NK-92 treated with Interleukin-12 subunit alpha and Interleukin-12 subunit beta, amount 100 ng/mL, for 24 hours (cell line): ENCODE measurements around the gene HS6ST1.
"Not testable (repeated sequence)": the region's sequence is repeated elsewhere in the genome, so short reads cannot be mapped to it uniquely, and the experiment has no call there.

Experiments used
- DNase-seq: peaks from one replicate; lab custom pipeline; 2025; lab: John Stamatoyannopoulos, UW

The HS6ST1 gene

GRCh38 chr2:128321784-128322714 is 3.4 kb upstream of the HS6ST1 start:
- no peak for DNase-seq

- no peak for DNase-seq
Observed at GRCh38 chr2:128320906-128321771, 2.5 kb upstream of the HS6ST1 start.

GRCh38 chr2:128320192-128320905 is 1.7 kb upstream of the HS6ST1 start:
- no peak for DNase-seq

- DNase-seq = no peak
Observed at GRCh38 chr2:128319631-128320191, 1.0 kb upstream of the HS6ST1 start.

- DNase-seq = not testable (repeated sequence)
Observed at GRCh38 chr2:128318245-128318644, 423 bp downstream of the HS6ST1 start.

- DNase-seq = not testable (repeated sequence)
Observed at GRCh38 chr2:128317899-128318225, 806 bp downstream of the HS6ST1 start.

- DNase-seq = no peak
Observed at GRCh38 chr2:128317181-128317898, 1.3 kb downstream of the HS6ST1 start.

- DNase-seq = no peak
Observed at GRCh38 chr2:128316777-128317180, 1.9 kb downstream of the HS6ST1 start.

GRCh38 chr2:128315829-128316776 is 2.6 kb downstream of the HS6ST1 start:
- DNase-seq = no peak

- DNase-seq = no peak
Observed at GRCh38 chr2:128315122-128315828, 3.4 kb downstream of the HS6ST1 start.

- DNase-seq = no peak
Observed at GRCh38 chr2:128314348-128315121, 4.1 kb downstream of the HS6ST1 start.

- no peak for DNase-seq
Observed at GRCh38 chr2:128313931-128314347, 4.7 kb downstream of the HS6ST1 start.

GRCh38 chr2:128313091-128313836 is 5.4 kb downstream of the HS6ST1 start:
- no peak for DNase-seq

GRCh38 chr2:128312411-128312810 is 6.3 kb downstream of the HS6ST1 start:
- DNase-seq = no peak

GRCh38 chr2:128311755-128312341 is 6.8 kb downstream of the HS6ST1 start:
- no peak for DNase-seq

GRCh38 chr2:128311216-128311754 is 7.4 kb downstream of the HS6ST1 start:
- DNase-seq = no peak

- no peak for DNase-seq
Observed at GRCh38 chr2:128310761-128311160, 7.9 kb downstream of the HS6ST1 start.
